LHCN-M2 (cell line): ENCODE results near the gene ARSB. TPM values are rescaled to one million over a fixed set of nuclear protein-coding genes. Genes with fewer than 3 reads are reported as not detected.
"Not testable (repeated sequence)": the region's sequence is repeated elsewhere in the genome, so short reads cannot be mapped to it uniquely, and the experiment has no call there.

Experiments used
- DNase-seq: peaks from one replicate; pipeline ENCODE4 v3.0.0-alpha.2; 2012; ENCODE audit warnings: low read depth
- total RNA-seq: library from RNA; depleted of rRNA; stranded (reverse); fragments of >200 nt; gene quantifications from 2 replicates; pipeline ENCODE4 v1.2.3, GENCODE V29; 2014

The ARSB gene
- total RNA-seq, 1 experiment from 2014 or later = 27.3 TPM

DNA sequence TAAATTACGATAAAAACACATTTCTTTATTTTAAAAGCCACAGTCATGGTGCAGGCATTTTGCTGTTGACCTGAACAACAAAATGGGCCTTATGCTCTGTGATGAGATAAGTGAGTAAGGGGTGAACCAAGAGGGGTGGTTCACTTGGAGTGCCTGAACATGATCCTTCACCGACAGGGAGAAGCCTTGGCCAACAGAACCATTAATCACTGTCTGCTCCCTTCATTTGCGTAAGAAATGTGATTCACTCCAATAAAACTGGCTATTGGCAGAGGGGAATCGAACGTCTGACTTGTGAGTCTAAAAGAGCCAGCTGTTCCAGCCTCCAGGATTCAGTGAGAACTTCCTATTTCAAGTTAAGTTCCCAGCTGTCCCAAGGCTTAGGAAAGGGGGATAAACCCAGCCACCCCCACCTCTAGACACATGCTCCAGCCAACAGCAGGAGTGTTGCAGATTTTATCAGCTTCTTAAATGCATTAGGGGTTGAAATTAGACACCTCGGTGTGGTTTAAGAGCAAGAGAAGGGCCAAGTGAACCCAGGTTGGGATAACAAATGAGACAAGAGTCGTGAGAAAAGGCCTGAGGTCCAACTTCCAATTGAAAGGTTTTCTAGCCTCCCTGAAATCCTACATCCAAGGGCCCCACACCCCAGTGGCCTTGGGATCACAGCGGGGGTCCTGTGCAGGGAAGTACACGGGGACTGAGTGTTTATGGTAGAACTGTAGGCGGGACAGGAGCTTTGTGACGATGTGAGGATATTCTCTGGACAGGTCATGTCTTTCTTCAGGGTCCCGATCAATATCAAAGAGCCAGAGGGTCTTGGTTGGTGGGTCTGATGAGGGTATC, 205.1 kb downstream of the ARSB start:
- DNase-seq = peak; percentile 90

DNA sequence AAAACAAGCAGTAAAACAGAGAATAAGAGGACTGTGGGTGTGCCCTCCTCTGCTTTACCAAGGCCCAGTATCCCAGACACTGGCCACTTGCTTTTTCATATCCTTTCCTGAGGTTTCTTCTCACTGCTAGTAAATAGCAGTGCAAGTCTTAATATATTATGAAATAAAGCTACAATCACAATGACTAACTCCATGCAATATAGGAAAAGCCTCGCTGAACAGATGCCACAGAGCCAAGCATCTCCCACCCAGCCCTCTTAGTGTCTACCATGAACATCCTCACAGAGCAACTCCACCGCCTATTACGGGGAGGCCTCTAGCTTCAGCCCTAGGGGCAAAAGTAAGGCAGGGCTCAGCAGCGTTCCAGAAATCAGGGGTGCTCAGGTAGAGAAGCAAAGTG, 205.8 kb downstream of the ARSB start:
- no peak for DNase-seq

GRCh38 chr5:78778538-78778937, 206.6 kb downstream of the ARSB start:
- DNase-seq = peak; percentile 89

DNA sequence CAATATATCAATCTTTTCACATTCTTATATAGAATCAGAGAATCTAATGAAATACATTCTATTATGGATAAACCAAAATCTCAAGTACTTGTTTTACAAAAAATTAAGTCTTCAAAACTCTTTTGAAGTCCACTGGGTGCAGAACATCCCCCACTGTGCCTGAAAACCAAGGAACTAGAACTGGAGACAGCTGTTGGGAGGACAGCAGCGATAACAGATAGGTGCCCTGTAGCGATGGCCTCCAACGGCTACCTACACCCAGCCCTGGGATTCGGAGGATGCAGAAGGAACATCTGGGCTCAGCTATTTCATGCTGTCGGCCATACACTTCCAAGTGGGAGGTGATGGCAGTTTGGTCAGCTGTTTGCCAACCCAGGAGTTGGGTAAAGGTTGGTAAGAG, 207.2 kb downstream of the ARSB start:
- DNase-seq = no peak

DNA sequence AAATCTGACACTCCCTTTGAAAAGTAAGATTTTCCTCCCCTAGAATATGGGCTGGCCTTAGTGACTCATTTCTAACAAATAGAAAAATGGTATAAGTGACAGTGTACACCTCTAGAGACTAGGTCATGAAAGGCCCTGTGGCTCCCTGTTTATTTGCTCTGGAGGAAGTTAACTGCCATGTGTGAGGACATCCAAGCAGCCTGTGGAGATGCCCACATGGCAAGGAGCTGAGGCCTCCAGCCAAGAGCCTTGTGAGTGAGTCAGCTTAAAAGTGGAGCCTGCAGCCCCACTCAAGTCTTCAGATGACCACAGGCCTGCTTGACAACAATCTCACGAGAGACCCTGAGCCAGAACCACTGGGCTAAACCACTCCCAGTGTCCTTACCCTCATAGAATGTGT, 208.5 kb downstream of the ARSB start:
- DNase-seq = peak; percentile 32

DNA sequence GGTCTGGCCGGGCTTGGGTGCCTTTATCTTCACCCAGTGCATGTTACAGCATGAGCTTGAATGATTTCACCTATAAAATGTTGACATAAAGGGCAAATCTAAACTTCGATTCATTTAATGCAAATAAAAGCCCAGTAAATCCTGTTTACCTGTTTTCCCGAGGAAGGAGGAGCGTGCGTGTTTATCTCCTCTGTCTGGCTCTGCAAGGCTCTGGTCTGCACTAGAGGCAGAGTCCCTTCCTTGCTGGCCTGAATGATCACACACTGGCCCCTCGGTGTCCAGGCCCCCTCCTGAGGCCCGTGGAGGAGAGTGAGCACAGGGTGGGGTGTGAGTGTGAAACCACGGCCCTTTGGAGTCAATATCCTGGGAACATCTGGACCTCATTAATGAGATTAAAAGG, 211.5 kb downstream of the ARSB start:
- DNase-seq = no peak

DNA sequence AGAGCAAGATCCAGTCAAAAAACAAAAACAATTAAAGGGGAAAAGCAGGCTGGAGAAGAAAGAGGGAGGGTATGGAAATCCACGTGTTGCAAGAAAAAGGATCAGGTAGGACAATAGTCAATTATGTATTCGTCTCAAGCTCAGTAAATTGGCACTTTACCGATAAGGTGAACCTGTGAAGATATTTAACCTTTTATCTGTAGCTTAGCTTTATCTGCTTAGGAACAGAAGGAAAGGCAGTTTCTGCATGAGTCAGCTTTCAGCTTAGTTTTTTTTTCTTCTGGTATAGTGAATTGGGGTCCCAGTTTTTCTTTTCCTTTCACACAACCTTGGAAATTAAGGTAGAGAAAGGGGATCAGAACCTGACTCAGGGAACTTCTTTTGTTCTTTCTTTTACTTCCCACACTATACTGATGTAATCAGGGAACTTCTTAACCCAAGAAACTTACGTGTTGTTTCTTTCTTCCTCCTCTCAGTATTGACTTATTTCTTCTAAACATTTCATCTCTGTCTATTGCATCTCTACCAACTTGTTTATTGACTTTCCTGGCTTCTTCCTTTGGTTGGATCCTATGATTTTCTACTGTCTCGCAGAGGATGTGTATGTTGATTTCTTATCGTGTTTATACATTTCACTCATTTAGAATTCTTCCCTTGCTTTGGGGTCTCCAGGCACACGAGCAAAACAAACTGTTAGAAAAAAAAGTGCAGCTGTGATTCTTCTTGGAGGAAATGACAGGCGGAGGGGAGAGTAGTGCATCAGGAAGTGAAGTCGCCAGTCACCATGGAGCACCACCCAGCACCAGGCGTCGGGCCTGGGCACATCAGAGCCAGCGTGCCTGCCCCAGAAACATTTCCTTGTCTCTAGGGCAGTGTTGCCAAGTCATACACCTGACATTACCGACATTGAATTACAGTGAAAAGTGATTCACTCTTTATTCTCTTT, 213.6 kb downstream of the ARSB start:
- no peak for DNase-seq

DNA sequence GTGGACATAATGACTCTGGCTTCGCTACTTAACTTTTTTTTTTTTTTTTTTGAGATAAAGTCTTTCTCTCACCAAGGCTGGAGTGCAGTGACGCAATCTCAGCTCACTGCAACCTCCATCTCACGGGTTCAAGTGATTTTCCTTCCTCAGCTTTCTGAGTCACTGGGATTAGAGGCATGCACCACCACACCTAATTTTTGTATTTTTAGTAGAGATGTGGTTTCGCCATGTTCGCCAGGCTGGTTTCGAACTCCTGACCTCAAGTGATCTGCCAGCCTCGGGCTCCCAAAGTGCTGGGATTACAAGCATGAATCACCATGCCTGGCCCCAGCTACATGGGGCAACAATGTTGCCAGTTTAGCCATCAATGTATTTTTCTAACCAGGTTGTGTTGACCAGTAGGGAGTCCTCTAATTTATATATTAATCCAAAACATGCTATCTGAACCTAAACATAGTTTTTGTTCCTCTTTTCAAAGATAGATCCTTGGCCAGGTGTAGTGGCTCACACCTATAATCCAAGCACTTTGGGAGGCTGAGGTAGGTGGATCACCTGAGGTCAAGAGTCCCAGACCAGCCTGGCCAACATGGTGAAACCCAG, 216.2 kb downstream of the ARSB start:
- DNase-seq = peak; percentile 42

- DNase-seq = no peak
Measured at GRCh38 chr5:78766412-78766762, 218.7 kb downstream of the ARSB start.

DNA sequence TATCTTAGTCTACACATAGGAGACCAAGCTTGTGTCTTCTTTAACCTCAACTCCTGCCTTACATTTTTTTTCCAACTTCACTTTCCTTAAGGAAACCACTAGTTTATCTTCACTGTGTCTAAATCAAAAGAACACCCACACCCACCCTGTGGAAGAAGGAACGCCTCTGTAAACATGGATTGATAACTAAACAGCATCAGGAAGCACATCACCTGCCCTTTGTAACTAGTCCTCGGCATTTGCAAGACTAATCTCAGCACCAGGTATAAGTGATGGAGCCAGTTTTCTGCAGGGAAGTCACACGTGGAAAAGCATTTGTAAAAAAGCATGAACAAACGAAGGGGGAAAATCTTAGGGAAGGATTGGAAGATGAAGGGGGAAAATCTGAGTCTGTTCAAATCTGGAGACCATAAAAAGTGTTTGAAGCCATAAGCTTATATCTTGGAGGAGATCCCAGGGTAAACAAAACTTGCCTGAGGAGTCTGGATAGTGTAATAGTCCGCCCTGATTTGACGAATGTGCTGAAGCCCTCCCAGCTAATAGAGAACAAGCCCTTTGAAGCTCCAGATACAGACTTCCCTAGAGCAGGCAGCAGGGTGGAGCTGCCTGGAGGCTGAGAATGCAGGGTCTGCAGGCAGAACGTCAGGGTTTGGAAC, 219.2 kb downstream of the ARSB start:
- no peak for DNase-seq

DNA sequence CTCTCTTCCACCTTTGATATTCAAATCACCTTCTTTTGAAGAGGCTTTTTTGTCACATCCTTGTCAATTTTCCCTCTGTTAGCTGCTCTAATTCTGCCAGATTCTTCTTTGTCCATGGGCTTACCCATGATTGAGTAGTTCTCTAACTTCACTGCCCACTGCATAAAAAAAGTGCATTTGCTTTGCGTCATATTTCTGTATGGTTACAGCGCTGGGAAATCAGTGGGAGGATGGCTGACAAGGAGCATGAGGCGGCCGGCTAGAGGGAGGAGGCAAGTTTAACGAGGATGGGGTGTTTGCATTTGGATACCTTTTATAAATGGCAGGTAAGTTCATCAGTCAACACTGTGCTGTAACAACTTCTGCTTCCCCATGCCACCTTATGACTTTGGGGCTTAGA, 220.0 kb downstream of the ARSB start:
- no peak for DNase-seq

GRCh38 chr5:78763659-78764189, 221.4 kb downstream of the ARSB start:
- no peak for DNase-seq

DNA sequence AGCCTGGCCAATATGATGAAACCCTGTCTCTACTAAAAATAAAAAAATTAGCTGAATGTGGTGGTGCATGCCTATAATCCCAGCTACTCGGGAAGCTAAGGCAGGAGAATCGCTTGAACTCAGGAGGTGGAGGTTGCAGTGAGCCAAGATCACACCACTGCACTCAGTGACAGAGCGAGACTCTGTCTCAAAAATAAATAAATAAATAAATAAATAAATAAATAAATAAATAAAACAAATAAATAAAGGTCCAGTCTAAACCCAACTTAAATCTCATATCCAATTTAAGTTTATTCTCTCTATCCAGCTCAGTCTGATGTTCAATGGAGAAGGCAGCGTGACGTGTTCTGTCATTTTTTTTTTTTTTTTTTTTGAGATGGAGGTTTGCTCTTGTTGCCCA, 222.4 kb downstream of the ARSB start:
- DNase-seq = not testable (repeated sequence)

DNA sequence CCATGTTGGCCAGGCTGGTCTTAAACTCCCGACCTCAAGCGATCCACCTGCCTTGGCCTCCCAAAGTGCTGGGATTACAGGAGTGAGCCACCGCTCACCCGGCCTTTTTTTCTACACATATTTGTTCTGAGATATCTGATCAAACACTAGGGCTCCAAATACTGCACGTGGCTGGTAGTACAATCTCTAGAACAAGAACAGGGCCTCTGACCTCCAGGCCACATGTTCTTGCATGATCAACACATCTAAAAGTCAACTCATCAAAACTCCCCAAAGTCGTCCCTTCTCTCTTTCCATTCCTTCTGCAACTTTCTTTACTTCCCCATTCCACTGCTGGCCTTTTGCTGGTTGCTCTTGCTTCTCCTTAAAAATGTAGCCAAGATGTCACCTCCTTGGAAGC, 223.3 kb downstream of the ARSB start:
- DNase-seq = no peak

DNA sequence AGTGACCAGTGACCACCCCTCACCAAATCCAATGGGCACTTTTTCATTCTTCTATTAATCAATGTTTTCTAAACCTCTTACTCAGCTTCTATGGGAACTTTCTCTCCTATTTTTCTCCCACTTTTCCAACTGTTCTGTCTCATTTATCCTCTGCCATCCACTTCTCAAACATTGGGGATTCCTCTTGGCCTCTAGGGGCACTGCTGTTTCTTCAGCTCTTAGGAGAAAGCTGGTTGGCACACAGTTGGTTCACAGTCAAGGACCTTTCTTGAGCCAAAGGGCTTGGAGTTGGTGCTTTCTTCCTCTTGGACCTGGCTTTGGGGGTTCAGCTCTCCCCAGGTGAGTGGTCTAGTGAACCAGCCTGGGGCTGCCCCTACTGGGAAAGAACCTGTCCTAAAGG, 224.3 kb downstream of the ARSB start:
- no peak for DNase-seq

GRCh38 chr5:78760366-78760765, 224.7 kb downstream of the ARSB start:
- no peak for DNase-seq

- peak; percentile 79 for DNase-seq
Measured at GRCh38 chr5:78758169-78758839, 226.8 kb downstream of the ARSB start.

- DNase-seq = peak; percentile 88
Measured at GRCh38 chr5:78757269-78758053, 227.6 kb downstream of the ARSB start.

- no peak for DNase-seq
Measured at GRCh38 chr5:78756858-78757257, 228.3 kb downstream of the ARSB start.

GRCh38 chr5:78755822-78756429, 229.2 kb downstream of the ARSB start:
- peak; percentile 29 for DNase-seq
